GM13977 (cell line): ENCODE measurements around the gene CERS2.
"Not testable (repeated sequence)": the region's sequence is repeated elsewhere in the genome, so short reads cannot be mapped to it uniquely, and the experiment has no call there.

ENCODE experiments used
- DNase-seq: peaks from one replicate; pipeline ENCODE4 v3.0.0; 2012; ENCODE audit warnings: low spot score
- in situ Hi-C: fragments of 300-500 bp; cut with MboI; formaldehyde crosslinking; loops from one replicate; pipeline ENCODE4 v1.12.0; 2022; ENCODE audit warnings: low sequenced_read_pairs, low pct_unique_long_range_greater_than_20kb, mixed read lengths, inconsistent platforms; ENCODE audit not compliant: unreplicated experiment
- TF ChIP-seq, protein P1 (sequence below): IDR thresholded peaks from 2 replicates; pipeline ENCODE4 v1.5.1; 2012; ENCODE audit warnings: mild to moderate bottlenecking, control low read depth; ENCODE audit not compliant: insufficient read depth; ENCODE audit errors: extremely low read depth, missing control alignments

Gene CERS2

DNA sequence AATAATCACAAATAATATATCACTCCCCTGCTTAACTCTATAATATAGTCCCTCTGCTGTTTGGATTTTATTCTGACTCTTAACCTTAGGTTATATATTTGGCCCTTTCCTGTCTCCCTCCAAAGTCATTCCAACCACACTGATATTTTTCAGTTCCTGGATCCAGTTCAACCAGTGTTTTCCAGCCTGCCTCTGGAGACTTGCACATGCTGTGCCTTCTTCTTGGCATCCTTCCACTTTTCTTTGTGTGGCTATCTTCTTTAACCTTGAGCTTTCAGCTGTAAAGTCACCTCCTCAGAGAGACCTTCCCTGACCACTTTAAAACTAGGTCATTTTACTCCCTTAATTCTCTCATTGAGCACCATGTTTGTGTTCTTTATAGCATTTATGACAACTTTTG, 19.4 kb downstream of the CERS2 start:
- TF ChIP-seq, protein P1, sequence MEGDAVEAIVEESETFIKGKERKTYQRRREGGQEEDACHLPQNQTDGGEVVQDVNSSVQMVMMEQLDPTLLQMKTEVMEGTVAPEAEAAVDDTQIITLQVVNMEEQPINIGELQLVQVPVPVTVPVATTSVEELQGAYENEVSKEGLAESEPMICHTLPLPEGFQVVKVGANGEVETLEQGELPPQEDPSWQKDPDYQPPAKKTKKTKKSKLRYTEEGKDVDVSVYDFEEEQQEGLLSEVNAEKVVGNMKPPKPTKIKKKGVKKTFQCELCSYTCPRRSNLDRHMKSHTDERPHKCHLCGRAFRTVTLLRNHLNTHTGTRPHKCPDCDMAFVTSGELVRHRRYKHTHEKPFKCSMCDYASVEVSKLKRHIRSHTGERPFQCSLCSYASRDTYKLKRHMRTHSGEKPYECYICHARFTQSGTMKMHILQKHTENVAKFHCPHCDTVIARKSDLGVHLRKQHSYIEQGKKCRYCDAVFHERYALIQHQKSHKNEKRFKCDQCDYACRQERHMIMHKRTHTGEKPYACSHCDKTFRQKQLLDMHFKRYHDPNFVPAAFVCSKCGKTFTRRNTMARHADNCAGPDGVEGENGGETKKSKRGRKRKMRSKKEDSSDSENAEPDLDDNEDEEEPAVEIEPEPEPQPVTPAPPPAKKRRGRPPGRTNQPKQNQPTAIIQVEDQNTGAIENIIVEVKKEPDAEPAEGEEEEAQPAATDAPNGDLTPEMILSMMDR = no peak
- DNase-seq = no peak
- in situ Hi-C loops = loop anchor here (25.0 kb wide), 1 partner anchor 718 kb away; the partner anchor contains the start of gene ANP32E

DNA sequence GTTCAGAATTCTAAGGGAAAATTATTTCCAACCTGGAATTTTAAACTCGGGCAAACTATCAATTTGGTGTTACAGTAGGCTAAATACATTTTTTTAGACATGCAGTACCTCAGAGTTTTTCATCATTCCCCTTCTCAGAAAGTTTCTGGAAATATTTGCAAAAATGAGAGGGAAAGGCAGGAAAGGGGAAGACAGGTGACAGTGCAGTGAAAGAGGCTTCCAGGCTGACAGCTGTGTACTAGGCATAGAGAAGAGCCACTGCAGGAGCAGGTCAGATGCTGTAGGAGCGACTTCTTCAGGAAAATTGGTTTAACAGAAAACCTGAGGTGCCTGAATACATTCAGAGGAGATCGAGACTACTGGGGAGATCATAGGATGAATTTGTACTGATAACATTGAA, 19.9 kb downstream of the CERS2 start:
- TF ChIP-seq, protein P1 = no peak
- no peak for DNase-seq
- in situ Hi-C loops = loop anchor here (25.0 kb wide), 1 partner anchor 717 kb away; the partner anchor contains the start of gene ANP32E

DNA sequence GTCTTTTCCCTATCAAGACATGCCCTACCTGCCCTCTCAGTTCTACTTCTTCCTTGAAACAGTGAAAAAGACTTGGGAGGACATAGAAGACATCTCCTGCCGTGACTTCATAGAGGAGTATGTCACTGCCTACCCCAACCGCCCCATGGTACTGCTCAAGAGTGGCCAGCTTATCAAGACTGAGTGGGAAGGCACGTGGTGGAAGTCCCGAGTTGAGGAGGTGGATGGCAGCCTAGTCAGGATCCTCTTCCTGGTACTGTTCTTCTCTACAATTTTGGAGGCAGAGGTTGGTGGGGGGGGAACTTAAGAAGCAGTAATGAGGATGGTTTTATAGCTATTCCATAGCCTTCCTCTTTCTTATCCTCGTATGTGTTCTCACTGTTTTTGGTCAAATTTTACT, 29.8 kb downstream of the CERS2 start:
- TF ChIP-seq, protein P1 = no peak
- in situ Hi-C loops = no loop called here

DNA sequence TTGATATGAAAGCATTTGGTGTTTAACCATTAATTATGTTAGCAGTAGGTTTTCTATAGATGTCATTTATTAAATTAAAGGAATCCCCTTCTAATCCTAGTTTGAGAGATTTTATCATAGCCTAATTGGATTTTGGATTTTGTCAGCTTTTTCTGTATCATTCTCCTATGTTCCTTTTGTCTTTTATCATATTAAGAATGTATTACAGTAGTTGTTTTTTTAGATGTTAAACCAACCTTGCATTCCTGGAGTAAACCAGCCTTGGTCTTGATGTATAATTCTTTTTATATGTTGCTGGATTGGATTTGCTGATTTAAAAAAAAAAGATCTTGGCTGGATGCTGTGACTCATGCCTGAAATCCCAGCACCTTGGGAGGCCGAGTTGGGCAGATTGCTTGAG, 42.9 kb downstream of the CERS2 start:
- TF ChIP-seq, protein P1 = no peak
- in situ Hi-C loops = no loop called here
- no peak for DNase-seq

More for the DNA sequence above, 29.8 kb downstream of the CERS2 start:
- no peak for DNase-seq

DNA sequence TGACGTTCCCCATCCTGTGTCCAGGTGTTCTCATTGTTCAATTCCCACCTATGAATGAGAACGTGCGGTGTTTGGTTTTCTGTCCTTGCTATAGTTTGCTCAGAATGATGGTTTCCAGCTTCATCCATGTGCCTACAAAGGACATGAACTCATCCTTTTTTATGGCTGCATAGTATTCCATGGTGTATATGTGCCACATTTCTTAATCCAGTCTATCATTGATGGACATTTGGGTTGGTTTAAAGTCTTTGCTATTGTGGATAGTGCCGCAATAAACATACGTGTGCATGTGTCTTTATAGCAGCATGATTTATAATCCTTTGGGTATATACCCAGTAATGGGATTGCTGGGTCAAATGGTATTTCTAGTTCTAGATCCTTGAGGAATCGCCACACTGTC, 45.9 kb downstream of the CERS2 start:
- DNase-seq, in situ Hi-C loops: not testable (repeated sequence)

DNA sequence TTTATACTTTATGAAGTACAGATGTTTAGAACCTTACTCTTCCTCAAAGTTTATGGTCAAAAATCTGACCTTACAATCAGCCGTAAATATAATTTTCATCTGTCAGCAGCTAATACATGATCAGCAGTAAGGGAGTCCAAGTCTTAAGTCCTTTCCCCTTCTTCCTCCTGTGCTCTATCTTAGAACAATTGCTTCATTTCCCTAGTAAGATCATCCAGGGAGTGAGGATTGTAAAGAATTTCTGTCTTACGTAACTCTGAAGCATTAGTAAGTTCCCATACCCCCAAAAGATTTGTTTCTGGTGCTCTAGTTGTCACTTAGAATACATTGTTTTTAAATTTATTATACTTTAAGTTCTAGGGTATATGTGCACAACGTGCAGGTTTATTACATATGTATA, 46.3 kb downstream of the CERS2 start:
- TF ChIP-seq, protein P1 = no peak
- DNase-seq = no peak
- in situ Hi-C loops = no loop called here

DNA sequence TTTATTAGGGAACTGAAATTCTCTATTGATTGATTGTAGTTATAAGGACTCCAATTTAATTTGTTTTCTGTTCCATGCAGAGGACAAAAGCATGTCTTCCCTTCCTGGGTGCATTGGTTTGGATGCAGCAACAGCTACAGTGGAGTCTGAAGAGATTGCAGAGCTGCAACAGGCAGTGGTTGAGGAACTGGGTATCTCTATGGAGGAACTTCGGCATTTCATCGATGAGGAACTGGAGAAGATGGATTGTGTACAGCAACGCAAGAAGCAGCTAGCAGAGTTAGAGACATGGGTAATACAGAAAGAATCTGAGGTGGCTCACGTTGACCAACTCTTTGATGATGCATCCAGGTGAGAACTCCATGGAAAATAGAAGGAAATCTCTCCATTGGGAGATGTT, 47.0 kb downstream of the CERS2 start:
- TF ChIP-seq, protein P1 = no peak
- DNase-seq = no peak
- in situ Hi-C loops = no loop called here
